Breast epithelium (tissue), 4 donors: ENCODE measurements around the gene LTBP2. TPM values are rescaled to one million over a fixed set of nuclear protein-coding genes. Genes with fewer than 3 reads are reported as not detected.
A peak's percentile ranks its signal among the peaks of the same experiment; 100 is the strongest.

ENCODE experiments used
- DNase-seq, 2 donors: peaks; one replicate each; pipeline ENCODE4 v3.0.0-alpha.2; 2019; ENCODE audit warnings: low spot score in 2 of 2
- H3K27ac ChIP-seq, 2 donors: fragments of 200-600 bp; sonication (generic) in 1 of 2; one replicate each; pipeline ENCODE4 v1.5.1; 2016 to 2019; ENCODE audit warnings: mild to moderate bottlenecking in 1 of 2
- H3K27me3 ChIP-seq, 2 donors: fragments of 200-600 bp; sonication (generic) in 1 of 2; one replicate each; pipeline versions ENCODE4 v1.5.1 to v1.6.0; 2017 to 2019; ENCODE audit warnings: control low read depth in 1 of 2, mild to moderate bottlenecking in 1 of 2
- H3K36me3 ChIP-seq: fragments of 200-600 bp; one replicate; pipeline ENCODE4 v1.5.1; 2019
- H3K4me1 ChIP-seq, 2 donors: fragments of 200-600 bp; sonication (generic); one replicate each; pipeline ENCODE4 v1.5.1; 2016 to 2019; ENCODE audit warnings: control low read depth in 1 of 2
- H3K4me3 ChIP-seq, 3 donors: fragments of 200-600 bp; sonication (generic); 1 replicate in 2 of 3; 2 replicates in 1 of 3; pipeline ENCODE4 v1.5.1; 2016 to 2019; ENCODE audit warnings: mild to moderate bottlenecking in 3 of 3, moderate library complexity in 2 of 3
- H3K9me3 ChIP-seq, 2 donors: fragments of 200-600 bp; sonication (generic) in 1 of 2; one replicate each; pipeline ENCODE4 v1.5.1; 2016 to 2019; ENCODE audit warnings: control low read depth in 1 of 2
- POLR2A ChIP-seq: fragments of 450-650 bp; IDR thresholded peaks from one replicate; pipeline ENCODE4 v1.6.1; 2016; ENCODE audit warnings: antibody characterized with exemption, mild to moderate bottlenecking, moderate library complexity
- POLR2AphosphoS5 ChIP-seq, 3 donors: sonication (generic); formaldehyde crosslinking; IDR thresholded peaks; one replicate each; pipeline ENCODE4 v1.6.1; 2017; ENCODE audit warnings: antibody characterized with exemption in 3 of 3
- intact Hi-C: fragments of 100-400 bp; cut with DNase I; formaldehyde crosslinking; loops from one replicate; pipeline ENCODE4 v1.15.1; 2023; ENCODE audit warnings: low total_unique reads
- total RNA-seq, 3 donors: library from RNA; depleted of rRNA; stranded (reverse); fragments of >200 nt; gene quantifications; one replicate each; pipeline ENCODE4 v1.1.0, GENCODE V29; 2016
- TF ChIP-seq, protein P1 (sequence below), 3 donors: fragments of 450-650 bp; IDR thresholded peaks; one replicate each; pipeline ENCODE4 v1.5.1; 2016 to 2017; ENCODE audit warnings: antibody characterized with exemption in 3 of 3, mild to moderate bottlenecking in 3 of 3, moderate library complexity in 3 of 3

The LTBP2 gene
- total RNA-seq, 3 donors from 2014 or later = 34.7 to 91.1 (median 79.0) TPM

DNA sequence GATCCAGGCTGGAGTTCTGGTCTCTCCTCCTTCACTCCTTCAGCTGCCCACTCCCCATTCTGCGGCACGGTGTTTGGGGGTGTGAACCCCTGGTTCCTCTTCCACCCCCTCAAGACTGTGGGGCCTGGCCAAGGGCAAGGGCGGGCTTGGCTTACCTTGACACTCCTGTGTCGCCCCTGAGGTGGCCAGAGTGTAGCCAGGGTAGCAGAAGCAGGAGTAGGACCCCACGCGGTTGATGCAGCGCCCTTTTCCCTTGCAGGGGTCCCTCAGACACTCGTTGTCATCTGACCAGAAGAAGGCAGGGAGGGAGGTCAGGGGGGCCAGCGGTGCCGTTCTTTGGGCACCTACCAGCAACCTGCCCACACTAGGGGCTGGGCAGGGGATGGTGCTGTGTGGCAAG, 90.3 kb downstream of the LTBP2 start:
- intact Hi-C loops = no loop called here
- TF ChIP-seq, protein P1, sequence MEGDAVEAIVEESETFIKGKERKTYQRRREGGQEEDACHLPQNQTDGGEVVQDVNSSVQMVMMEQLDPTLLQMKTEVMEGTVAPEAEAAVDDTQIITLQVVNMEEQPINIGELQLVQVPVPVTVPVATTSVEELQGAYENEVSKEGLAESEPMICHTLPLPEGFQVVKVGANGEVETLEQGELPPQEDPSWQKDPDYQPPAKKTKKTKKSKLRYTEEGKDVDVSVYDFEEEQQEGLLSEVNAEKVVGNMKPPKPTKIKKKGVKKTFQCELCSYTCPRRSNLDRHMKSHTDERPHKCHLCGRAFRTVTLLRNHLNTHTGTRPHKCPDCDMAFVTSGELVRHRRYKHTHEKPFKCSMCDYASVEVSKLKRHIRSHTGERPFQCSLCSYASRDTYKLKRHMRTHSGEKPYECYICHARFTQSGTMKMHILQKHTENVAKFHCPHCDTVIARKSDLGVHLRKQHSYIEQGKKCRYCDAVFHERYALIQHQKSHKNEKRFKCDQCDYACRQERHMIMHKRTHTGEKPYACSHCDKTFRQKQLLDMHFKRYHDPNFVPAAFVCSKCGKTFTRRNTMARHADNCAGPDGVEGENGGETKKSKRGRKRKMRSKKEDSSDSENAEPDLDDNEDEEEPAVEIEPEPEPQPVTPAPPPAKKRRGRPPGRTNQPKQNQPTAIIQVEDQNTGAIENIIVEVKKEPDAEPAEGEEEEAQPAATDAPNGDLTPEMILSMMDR (IDR thresholded peaks at IDR 0.05) = no peak
- TF ChIP-seq POLR2AphosphoS5 (IDR thresholded peaks at IDR 0.05) = no peak
- no peak for TF ChIP-seq POLR2A
- peaks cover 0 to 16% of the 10 kb centered on the region in 2 donors for H3K4me1 ChIP-seq
- no peaks in the 10 kb centered on the region for H3K9me3 ChIP-seq
- H3K4me3 ChIP-seq = no peak overlapping the region
- peak overlapping the region; percentile 52 to 87 for H3K27ac ChIP-seq
- no peak for DNase-seq
- no peaks in the 10 kb centered on the region for H3K36me3 ChIP-seq
- H3K27me3 ChIP-seq = no peaks in the 10 kb centered on the region

DNA sequence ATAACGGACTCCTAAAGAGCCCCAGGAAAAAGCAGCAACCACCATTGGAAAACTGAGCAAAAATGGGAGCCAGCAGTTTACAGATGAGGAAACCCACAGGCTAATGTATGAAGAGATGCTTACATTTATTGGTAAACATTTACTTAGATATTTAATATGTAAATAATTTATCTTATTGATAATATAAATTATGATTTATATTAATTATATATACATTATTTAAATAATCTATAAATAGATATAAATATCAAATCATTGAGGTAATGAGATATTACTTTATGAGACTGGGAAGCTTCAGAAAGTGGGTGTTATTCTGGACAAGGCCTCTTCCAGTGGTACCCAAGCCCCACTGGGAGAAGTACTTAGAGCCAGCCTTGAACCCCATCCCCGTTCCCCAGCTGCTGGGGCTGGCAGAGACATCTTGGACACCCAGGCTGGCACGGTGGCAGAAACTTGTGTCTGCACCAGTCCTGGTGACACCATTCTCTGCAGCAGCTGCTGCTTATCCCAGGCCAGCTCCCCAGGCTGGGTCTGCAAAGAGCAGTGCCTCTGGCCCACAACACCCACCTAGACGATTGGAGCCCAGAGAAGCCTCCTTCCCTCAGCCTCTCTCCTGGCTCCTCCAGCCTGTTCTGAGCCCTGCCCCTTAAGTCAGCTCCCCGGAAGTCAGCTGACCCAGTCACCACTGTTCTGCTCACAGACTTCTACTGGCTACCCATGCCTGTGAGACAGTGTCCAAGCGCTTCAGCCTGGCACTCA, 92.5 kb downstream of the LTBP2 start:
- intact Hi-C loops = no loop called here
- H3K4me3 ChIP-seq = no peak overlapping the region
- no peaks in the 10 kb centered on the region for H3K27me3 ChIP-seq
- DNase-seq = no peak
- H3K27ac ChIP-seq = peak overlapping the region in 1 of 2 donors; percentile 58
- H3K9me3 ChIP-seq = no peaks in the 10 kb centered on the region
- H3K4me1 ChIP-seq = no peaks in the 10 kb centered on the region
- TF ChIP-seq, protein P1 (IDR thresholded peaks at IDR 0.05) = no peak
- no peak for TF ChIP-seq POLR2AphosphoS5 (IDR thresholded peaks at IDR 0.05)
- no peak for TF ChIP-seq POLR2A
- no peaks in the 10 kb centered on the region for H3K36me3 ChIP-seq

GRCh38 chr14:74518221-74518620, 93.8 kb downstream of the LTBP2 start:
- TF ChIP-seq, protein P1 (IDR thresholded peaks at IDR 0.05) = no peak
- no peak for TF ChIP-seq POLR2AphosphoS5 (IDR thresholded peaks at IDR 0.05)
- intact Hi-C loops = no loop called here
- Histone ChIP-seq H3K4me1 (peaks cover 5 to 8% of the 10 kb centered on the region in 2 donors), H3K27me3 (no peaks in the 10 kb centered on the region), H3K27ac (peak overlapping the region; percentile 92 to 94), H3K9me3 (no peaks in the 10 kb centered on the region), H3K36me3 (no peaks in the 10 kb centered on the region), H3K4me3 (no peak overlapping the region)
- peak in 1 of 2 donors; percentile 75 for DNase-seq

DNA sequence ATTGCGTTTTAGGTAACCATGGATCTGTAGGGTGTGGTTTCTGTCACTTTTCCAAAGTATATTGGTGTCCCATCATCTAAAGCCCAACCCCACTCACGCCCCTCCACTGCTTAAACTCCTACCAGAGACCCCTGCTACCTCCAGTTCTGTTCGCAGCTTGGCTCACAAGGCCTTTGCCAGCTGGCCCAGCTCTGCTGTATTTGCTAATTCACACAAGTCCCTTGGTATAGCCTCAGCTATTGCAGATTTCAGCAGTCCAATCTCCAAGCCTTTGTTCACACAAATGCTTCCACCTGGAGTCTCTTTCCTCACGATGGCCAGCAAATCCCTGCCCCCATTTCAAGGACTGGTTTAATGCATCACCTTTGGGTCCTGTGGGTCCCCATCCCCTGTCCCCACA, 94.3 kb downstream of the LTBP2 start:
- Histone ChIP-seq H3K9me3 (no peaks in the 10 kb centered on the region), H3K36me3 (no peaks in the 10 kb centered on the region), H3K27me3 (no peaks in the 10 kb centered on the region), H3K4me1 (peaks cover 5 to 8% of the 10 kb centered on the region in 2 donors), H3K4me3 (no peak overlapping the region), H3K27ac (peak overlapping the region; percentile 92 to 94)
- TF ChIP-seq, protein P1 (IDR thresholded peaks at IDR 0.05) = no peak
- TF ChIP-seq POLR2A = no peak
- TF ChIP-seq POLR2AphosphoS5 (IDR thresholded peaks at IDR 0.05) = no peak
- intact Hi-C loops = no loop called here
- DNase-seq = no peak

- Histone ChIP-seq H3K27me3 (no peaks in the 10 kb centered on the region), H3K27ac (peak overlapping the region; percentile 92 to 94), H3K36me3 (no peaks in the 10 kb centered on the region), H3K4me3 (no peak overlapping the region), H3K9me3 (no peaks in the 10 kb centered on the region), H3K4me1 (peaks cover 5 to 8% of the 10 kb centered on the region in 2 donors)
- TF ChIP-seq POLR2A = no peak
- TF ChIP-seq, protein P1 (IDR thresholded peaks at IDR 0.05) = no peak
- intact Hi-C loops = no loop called here
- DNase-seq = peak in 1 of 2 donors; percentile 79
Observed at GRCh38 chr14:74516451-74517160, 95.4 kb downstream of the LTBP2 start.
